AG04450 (cell line): Measurements from ENCODE around the gene MOCS1. TPM values are rescaled to one million over a fixed set of nuclear protein-coding genes. Genes with fewer than 3 reads are reported as not detected.

Experiments
- CTCF ChIA-PET: fragments of 300-600, 350-600 bp; formaldehyde crosslinking; extraction: SDS; loops from one replicate; lab custom pipeline; 2022; ENCODE audit warnings: antibody characterized with exemption, inconsistent platforms; lab: Charles Lee
- POLR2A ChIA-PET: fragments of 350-600 bp; formaldehyde crosslinking; extraction: SDS; loops from one replicate; lab custom pipeline; 2021; ENCODE audit warnings: antibody characterized with exemption, inconsistent platforms; lab: Yijun Ruan, JAX
- DNase-seq: peaks from one replicate; pipeline ENCODE4 v3.0.0-alpha.2; 2011; ENCODE audit warnings: low read depth, low spot score
- H3K27ac ChIP-seq: one replicate; pipeline ENCODE4 v1.5.1; 2012; ENCODE audit warnings: low read depth, low read length, control low read depth
- H3K27me3 ChIP-seq: one replicate; pipeline ENCODE4 v1.6.0; 2012; ENCODE audit warnings: low read length; ENCODE audit not compliant: control insufficient read depth, insufficient read depth
- H3K4me3 ChIP-seq: 2 replicates; pipeline ENCODE4 v1.5.1; 2011; ENCODE audit warnings: mild to moderate bottlenecking, low read depth, low read length, control low read depth
- H3K9me3 ChIP-seq: 2 replicates; pipeline ENCODE4 v1.5.1; 2012; ENCODE audit warnings: low read length; ENCODE audit not compliant: control insufficient read depth, insufficient read depth
- CTCF ChIP-seq: IDR thresholded peaks from 2 replicates; pipeline ENCODE4 v1.5.1; 2011; ENCODE audit warnings: low read depth, low read length, control low read depth, inconsistent platforms
- polyA plus RNA-seq: library from polyadenylated mRNA; depleted of rRNA; stranded (reverse); fragments of >200 nt; gene quantifications from 2 replicates; pipeline ENCODE4 v1.2.3, GENCODE V29; 2011

MOCS1 gene
- polyA plus RNA-seq, 1 experiment: 6.1 TPM

DNA sequence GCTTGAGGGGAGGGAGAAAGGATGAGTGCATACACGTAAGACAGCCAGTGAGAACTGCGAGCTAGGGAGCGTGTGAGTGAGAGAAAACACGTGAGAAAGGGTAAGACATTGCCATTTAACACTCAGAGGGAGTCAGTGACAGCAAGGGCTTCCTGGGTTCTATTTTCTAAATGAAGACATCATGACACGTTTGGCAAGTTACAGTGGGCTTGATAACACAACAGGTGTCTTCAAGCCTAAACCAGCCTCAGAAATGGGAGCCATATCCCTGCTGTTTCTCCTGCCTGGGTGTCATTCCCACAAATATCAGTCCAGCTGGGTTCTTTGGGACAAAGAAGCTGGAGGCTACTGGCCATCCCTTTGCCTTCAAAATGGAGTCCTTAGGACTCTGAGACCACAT, 16.9 kb upstream of the MOCS1 start:
- no peaks in the 10 kb centered on the region for H3K9me3 ChIP-seq
- H3K27ac ChIP-seq: no peak overlapping the region
- TF ChIP-seq CTCF: no peak
- ChIA-PET CTCF (no interaction called here), POLR2A (no interaction called here)
- H3K4me3 ChIP-seq: no peak overlapping the region
- H3K27me3 ChIP-seq: peaks cover 11% of the 10 kb centered on the region
- no peak for DNase-seq

- Histone ChIP-seq H3K27ac (no peak overlapping the region), H3K9me3 (no peaks in the 10 kb centered on the region), H3K4me3 (no peak overlapping the region), H3K27me3 (peaks cover 11% of the 10 kb centered on the region)
- POLR2A ChIA-PET: no interaction called here
- CTCF ChIA-PET: no interaction called here
- DNase-seq: no peak
- TF ChIP-seq CTCF: no peak
Measured at GRCh38 chr6:39950125-39950720, 16.0 kb upstream of the MOCS1 start.

DNA sequence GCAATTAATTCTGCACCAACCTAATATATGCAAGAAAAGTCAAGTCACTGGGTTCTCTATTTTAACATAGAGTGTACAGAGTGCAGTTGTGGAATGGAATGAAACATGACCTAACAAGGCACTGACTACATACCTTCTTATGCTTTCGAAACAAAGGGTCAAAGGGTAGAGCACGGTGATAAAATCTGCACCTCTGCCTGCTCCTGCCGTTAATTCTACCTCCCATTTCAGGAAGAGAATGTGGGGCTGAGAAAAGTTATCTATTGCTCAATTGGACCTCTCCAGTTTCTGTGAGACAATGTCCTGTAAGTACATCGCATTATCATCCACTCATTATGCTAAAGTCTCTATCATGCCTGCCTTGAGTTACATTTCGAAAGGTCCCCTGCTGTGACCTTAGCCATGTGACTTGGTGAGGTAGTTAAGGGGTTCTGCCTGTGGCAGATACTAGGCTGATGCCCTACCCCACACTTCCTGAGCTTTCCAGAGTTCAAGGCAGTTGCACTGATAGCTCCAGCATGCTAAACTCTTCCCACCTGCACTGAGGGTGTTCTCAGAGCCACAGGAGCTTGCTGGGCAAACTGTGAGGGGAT, 14.0 kb upstream of the MOCS1 start:
- no peak for DNase-seq
- H3K9me3 ChIP-seq: no peaks in the 10 kb centered on the region
- CTCF ChIA-PET: no interaction called here
- peaks cover 8% of the 10 kb centered on the region for H3K27me3 ChIP-seq
- POLR2A ChIA-PET: no interaction called here
- H3K4me3 ChIP-seq: no peak overlapping the region
- TF ChIP-seq CTCF: no peak
- no peak overlapping the region for H3K27ac ChIP-seq

DNA sequence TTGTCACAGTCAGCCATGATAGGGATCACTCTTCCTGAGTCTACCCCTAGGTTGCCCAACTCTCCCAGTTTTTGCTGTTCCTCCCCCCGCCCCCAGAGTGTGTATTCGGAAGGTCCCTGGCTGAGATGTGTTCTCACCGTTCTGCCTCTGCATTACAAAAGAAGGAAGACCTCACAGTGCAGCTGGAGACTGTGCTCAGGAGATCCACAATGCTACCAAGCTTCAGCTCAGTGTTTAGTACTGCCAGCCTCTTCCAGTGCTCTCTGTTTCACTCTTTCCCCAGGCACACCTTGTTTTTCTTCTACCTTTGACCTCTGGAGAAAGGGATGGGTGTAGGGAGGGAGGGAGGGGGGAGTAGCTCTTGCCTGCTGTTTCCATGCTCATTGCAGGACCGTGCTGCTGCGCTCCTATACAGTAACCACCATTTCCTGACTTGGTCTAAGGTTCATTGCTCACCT, 13.4 kb upstream of the MOCS1 start:
- POLR2A ChIA-PET: no interaction called here
- H3K27me3 ChIP-seq: peaks cover 8% of the 10 kb centered on the region
- TF ChIP-seq CTCF: no peak
- no peak for DNase-seq
- no peak overlapping the region for H3K4me3 ChIP-seq
- CTCF ChIA-PET: no interaction called here
- H3K9me3 ChIP-seq: no peaks in the 10 kb centered on the region
- H3K27ac ChIP-seq: no peak overlapping the region

GRCh38 chr6:39945626-39946025, 11.4 kb upstream of the MOCS1 start:
- no peak overlapping the region for H3K27ac ChIP-seq
- POLR2A ChIA-PET: no interaction called here
- CTCF ChIA-PET: no interaction called here
- DNase-seq: no peak
- H3K9me3 ChIP-seq: no peaks in the 10 kb centered on the region
- no peak for TF ChIP-seq CTCF
- no peak overlapping the region for H3K4me3 ChIP-seq
- H3K27me3 ChIP-seq: peaks cover 8% of the 10 kb centered on the region
